K562 (cell line): ENCODE data around the gene TADA1. TPM values are rescaled to one million over a fixed set of nuclear protein-coding genes. Genes with fewer than 3 reads are reported as not detected.

Experiments used
- HIVEP1 ChIP-seq: fragments of 250-450 bp; sonication (Bioruptor Pico); IDR thresholded peaks from 2 replicates; pipeline ENCODE4 v1.4.0; 2020; ENCODE audit warnings: mild to moderate bottlenecking
- polyA plus RNA-seq, 8 experiments: library from polyadenylated mRNA; depleted of rRNA in 4 of 8; stranded (reverse) in 5 of 8; unstranded in 3 of 8; fragments of >200 nt; fragmentation: Nextera tagmentation in 2 of 8; fragmentation: Illumina TruSeq in 1 of 8; extraction: Ambion mirVana in 2 of 8; extraction: Trizol in 1 of 8; gene quantifications; 2 replicates each; pipeline versions ENCODE4 v1.2.1 to v1.2.3, GENCODE V29; 2011 to 2014; ENCODE audit warnings: inconsistent platforms in 1 of 8, missing spikeins in 1 of 8
- total RNA-seq, 7 experiments: library from RNA; depleted of rRNA in 6 of 7; stranded (reverse); fragments of >200 nt in 6 of 7; fragmentation: Illumina TruSeq in 2 of 7; extraction: Trizol in 2 of 7; gene quantifications; 2 replicates each; pipeline versions ENCODE4 v1.2.1 to v1.2.3, GENCODE V29; 2011 to 2021; ENCODE audit warnings: low replicate concordance in 1 of 7
- TF ChIP-seq, protein P1 (sequence below): sonication (generic); formaldehyde crosslinking; IDR thresholded peaks from 2 replicates; pipeline ENCODE4 v1.8.1; 2023; ENCODE audit warnings: mild to moderate bottlenecking, missing genetic modification reagents, moderate library complexity
- TF ChIP-seq, protein P2 (sequence below): fragments of 450-650 bp; IDR thresholded peaks from 2 replicates; pipeline ENCODE4 v1.6.1; 2016; ENCODE audit warnings: mild to moderate bottlenecking, moderate library complexity
- TF ChIP-seq, protein P3 (sequence below): IDR thresholded peaks from 2 replicates; pipeline ENCODE4 v1.6.1; 2016; ENCODE audit warnings: missing genetic modification characterization, missing compliant biosample characterization

TADA1 gene
- total and polyA plus RNA-seq, 9 of the 15 experiments (the other 6 are each of a cell fraction or from before 2014, with no cell fraction given): 15.9 to 76.5 (median 28.7) TPM

DNA sequence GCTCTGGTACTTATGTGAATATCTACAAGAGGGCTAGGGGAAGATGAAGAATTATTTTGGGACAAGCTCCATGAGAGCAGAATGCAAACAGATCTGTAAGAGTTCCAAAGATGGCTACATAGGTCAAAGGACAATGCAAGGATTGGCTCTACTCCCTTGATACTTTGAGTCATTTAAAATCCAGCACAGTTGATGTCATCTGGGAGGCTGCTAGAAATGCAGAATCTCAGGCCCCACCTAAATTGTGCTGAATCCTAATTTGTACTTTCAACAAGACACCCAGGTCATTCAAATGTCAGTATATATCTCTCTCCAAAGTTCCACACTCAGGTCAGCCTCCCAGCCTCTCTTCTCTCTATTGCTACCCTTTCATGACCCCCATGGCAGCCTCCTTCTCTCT, 23.7 kb upstream of the TADA1 start (continued):
- TF ChIP-seq, protein P1, sequence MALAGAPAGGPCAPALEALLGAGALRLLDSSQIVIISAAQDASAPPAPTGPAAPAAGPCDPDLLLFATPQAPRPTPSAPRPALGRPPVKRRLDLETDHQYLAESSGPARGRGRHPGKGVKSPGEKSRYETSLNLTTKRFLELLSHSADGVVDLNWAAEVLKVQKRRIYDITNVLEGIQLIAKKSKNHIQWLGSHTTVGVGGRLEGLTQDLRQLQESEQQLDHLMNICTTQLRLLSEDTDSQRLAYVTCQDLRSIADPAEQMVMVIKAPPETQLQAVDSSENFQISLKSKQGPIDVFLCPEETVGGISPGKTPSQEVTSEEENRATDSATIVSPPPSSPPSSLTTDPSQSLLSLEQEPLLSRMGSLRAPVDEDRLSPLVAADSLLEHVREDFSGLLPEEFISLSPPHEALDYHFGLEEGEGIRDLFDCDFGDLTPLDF (CRISPR knock-in tag): no peak
- no peak for TF ChIP-seq HIVEP1
- TF ChIP-seq, protein P2, sequence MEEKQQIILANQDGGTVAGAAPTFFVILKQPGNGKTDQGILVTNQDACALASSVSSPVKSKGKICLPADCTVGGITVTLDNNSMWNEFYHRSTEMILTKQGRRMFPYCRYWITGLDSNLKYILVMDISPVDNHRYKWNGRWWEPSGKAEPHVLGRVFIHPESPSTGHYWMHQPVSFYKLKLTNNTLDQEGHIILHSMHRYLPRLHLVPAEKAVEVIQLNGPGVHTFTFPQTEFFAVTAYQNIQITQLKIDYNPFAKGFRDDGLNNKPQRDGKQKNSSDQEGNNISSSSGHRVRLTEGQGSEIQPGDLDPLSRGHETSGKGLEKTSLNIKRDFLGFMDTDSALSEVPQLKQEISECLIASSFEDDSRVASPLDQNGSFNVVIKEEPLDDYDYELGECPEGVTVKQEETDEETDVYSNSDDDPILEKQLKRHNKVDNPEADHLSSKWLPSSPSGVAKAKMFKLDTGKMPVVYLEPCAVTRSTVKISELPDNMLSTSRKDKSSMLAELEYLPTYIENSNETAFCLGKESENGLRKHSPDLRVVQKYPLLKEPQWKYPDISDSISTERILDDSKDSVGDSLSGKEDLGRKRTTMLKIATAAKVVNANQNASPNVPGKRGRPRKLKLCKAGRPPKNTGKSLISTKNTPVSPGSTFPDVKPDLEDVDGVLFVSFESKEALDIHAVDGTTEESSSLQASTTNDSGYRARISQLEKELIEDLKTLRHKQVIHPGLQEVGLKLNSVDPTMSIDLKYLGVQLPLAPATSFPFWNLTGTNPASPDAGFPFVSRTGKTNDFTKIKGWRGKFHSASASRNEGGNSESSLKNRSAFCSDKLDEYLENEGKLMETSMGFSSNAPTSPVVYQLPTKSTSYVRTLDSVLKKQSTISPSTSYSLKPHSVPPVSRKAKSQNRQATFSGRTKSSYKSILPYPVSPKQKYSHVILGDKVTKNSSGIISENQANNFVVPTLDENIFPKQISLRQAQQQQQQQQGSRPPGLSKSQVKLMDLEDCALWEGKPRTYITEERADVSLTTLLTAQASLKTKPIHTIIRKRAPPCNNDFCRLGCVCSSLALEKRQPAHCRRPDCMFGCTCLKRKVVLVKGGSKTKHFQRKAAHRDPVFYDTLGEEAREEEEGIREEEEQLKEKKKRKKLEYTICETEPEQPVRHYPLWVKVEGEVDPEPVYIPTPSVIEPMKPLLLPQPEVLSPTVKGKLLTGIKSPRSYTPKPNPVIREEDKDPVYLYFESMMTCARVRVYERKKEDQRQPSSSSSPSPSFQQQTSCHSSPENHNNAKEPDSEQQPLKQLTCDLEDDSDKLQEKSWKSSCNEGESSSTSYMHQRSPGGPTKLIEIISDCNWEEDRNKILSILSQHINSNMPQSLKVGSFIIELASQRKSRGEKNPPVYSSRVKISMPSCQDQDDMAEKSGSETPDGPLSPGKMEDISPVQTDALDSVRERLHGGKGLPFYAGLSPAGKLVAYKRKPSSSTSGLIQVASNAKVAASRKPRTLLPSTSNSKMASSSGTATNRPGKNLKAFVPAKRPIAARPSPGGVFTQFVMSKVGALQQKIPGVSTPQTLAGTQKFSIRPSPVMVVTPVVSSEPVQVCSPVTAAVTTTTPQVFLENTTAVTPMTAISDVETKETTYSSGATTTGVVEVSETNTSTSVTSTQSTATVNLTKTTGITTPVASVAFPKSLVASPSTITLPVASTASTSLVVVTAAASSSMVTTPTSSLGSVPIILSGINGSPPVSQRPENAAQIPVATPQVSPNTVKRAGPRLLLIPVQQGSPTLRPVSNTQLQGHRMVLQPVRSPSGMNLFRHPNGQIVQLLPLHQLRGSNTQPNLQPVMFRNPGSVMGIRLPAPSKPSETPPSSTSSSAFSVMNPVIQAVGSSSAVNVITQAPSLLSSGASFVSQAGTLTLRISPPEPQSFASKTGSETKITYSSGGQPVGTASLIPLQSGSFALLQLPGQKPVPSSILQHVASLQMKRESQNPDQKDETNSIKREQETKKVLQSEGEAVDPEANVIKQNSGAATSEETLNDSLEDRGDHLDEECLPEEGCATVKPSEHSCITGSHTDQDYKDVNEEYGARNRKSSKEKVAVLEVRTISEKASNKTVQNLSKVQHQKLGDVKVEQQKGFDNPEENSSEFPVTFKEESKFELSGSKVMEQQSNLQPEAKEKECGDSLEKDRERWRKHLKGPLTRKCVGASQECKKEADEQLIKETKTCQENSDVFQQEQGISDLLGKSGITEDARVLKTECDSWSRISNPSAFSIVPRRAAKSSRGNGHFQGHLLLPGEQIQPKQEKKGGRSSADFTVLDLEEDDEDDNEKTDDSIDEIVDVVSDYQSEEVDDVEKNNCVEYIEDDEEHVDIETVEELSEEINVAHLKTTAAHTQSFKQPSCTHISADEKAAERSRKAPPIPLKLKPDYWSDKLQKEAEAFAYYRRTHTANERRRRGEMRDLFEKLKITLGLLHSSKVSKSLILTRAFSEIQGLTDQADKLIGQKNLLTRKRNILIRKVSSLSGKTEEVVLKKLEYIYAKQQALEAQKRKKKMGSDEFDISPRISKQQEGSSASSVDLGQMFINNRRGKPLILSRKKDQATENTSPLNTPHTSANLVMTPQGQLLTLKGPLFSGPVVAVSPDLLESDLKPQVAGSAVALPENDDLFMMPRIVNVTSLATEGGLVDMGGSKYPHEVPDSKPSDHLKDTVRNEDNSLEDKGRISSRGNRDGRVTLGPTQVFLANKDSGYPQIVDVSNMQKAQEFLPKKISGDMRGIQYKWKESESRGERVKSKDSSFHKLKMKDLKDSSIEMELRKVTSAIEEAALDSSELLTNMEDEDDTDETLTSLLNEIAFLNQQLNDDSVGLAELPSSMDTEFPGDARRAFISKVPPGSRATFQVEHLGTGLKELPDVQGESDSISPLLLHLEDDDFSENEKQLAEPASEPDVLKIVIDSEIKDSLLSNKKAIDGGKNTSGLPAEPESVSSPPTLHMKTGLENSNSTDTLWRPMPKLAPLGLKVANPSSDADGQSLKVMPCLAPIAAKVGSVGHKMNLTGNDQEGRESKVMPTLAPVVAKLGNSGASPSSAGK: no peak
- TF ChIP-seq, protein P3, sequence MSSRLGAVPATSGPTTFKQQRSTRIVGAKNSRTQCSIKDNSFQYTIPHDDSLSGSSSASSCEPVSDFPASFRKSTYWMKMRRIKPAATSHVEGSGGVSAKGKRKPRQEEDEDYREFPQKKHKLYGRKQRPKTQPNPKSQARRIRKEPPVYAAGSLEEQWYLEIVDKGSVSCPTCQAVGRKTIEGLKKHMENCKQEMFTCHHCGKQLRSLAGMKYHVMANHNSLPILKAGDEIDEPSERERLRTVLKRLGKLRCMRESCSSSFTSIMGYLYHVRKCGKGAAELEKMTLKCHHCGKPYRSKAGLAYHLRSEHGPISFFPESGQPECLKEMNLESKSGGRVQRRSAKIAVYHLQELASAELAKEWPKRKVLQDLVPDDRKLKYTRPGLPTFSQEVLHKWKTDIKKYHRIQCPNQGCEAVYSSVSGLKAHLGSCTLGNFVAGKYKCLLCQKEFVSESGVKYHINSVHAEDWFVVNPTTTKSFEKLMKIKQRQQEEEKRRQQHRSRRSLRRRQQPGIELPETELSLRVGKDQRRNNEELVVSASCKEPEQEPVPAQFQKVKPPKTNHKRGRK (tag): no peak
